Kasumi-1 (cell line): ENCODE measurements around the gene TMEM151B.
"Not testable (repeated sequence)": the region's sequence is repeated elsewhere in the genome, so short reads cannot be mapped to it uniquely, and the experiment has no call there.

Experiments used
- DNase-seq, 2 experiments: peaks; one replicate each; lab custom pipeline; 2025; lab: John Stamatoyannopoulos, UW

TMEM151B gene

DNA sequence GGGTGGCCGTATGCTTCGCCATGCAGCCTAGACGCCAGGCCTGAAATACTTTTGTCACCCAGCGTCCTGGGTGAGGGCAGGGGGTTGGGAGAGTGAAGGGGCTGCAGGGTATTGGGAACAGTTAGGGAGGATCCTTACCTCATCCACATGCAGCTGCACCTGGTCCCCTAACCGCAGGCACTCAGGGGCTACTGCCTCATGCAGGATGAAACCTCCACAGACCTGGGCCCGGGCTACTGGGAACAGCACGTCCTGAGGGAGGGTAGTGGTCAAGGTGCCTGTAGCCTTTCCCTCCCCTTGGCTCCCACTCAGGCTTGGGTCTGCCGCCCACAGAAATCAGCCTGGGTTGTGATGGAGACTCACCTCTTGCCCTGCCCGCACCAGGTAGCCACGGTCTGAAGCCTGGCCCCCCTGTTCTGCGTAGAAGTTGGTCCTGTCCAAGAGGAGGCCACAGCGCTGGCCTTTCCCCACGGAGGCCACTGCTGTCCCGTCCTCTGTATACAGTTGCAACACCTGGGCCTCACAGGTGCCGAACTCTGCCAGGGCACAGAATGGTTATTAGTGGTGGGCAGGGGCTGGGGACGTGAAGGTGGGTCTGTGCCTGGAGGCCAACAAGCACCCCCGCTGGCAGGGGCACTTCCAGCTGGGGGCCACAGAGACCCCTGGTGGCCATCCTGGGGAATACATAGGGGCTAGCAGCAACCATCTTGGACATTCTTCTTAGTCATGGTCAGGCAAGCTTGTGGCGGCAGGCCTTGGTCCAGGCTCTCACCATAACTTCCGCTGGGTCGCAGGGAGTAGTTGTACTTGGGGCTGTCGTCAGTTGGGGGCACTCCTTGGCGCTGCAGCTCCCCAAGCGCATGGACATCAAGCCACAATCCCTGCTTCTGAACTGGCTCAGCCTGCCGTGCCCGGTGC is 34.3 kb downstream of the TMEM151B start:
- DNase-seq, result peak; percentile 17 to 32

DNA sequence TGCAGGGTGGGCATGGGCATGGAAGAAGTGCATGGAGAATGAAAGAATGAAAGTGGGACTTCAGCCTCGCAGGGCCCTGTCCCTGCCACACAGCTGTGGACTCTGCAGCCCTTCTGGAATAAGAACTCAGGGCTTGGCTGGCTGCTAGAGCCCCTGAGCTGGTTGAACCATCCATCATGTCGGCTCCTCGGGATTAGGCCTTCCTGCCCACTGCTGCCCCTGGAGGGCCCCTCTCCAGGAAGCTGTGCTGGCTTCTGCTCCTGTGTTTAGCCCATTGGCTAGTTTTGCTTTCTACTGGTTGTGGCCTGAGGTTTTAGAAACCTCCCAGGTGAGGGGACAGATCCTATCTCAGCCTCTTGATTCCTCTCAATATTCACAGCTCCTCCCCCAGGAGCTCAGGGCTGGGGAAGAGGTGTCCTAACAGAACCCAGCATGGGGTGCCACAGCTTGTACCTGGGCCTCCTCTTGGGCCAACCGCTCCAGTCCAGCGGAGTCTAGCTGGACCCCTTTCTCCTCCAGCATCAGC is 35.0 kb downstream of the TMEM151B start:
- no peak for DNase-seq

- no peak for DNase-seq
Measured at GRCh38 chr6:44306710-44307109, 36.5 kb downstream of the TMEM151B start.

GRCh38 chr6:44307217-44307616 is 37.0 kb downstream of the TMEM151B start:
- no peak for DNase-seq

DNA sequence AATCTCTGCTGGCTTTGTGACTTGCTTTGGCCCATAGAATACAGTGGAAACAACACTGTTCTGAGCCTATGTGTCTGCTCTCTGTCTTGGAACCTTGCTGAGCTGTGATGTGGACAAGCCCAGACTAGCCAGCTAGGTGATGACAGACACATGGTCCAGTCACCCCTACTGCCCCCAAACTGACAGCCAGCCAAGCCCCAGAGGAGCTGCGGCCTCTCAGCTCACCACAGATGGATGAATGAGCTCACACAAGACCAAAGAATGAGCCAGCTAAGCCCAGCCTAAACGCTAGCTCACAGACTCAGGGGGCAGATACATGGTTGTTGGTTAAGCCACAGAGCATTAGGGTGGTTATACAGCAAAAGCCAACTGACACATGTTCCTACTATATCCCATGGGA is 38.8 kb downstream of the TMEM151B start:
- DNase-seq, result no peak

- DNase-seq, result no peak
Measured at GRCh38 chr6:44309631-44310030, 39.4 kb downstream of the TMEM151B start.

- no peak for DNase-seq
Measured at GRCh38 chr6:44310241-44310640, 40.0 kb downstream of the TMEM151B start.

DNA sequence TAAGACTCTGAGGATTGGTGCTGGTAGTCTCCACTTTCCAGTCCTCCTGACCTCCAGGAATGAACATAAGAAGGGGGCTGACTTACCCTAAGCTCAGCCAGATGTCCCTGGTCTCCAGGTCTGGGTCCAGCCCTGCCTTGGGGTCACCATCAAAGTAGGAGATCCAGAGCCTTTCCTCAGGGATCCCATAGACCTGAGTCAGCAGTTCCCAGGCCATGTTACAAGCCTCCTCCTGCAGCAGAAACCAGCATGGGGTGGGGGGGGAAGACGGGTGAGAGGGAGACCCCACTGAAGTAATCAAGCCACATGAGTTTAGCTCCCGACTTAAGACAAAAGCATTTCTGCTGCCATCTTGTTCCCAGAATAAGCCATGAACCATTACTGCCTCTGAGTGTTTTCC is 41.1 kb downstream of the TMEM151B start:
- DNase-seq, result no peak

DNA sequence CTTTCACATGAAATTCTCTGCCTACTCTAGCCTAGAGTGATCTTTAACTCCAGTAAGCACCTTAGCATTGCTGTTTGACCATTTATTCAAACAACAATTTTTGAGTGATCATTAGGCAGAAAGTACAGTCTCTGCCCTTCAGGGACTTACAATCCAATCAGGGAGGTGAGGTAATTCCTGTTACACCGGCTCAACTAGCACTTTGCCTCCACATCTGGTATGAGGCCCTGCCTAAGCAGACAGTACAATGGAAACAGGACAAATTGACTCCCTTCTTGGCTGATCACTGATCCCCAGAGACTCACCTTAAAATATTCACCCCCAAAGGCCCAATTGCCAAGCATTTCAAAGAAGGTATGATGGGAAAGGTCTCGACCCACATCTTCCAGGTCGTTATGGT is 41.5 kb downstream of the TMEM151B start:
- DNase-seq, result no peak

DNA sequence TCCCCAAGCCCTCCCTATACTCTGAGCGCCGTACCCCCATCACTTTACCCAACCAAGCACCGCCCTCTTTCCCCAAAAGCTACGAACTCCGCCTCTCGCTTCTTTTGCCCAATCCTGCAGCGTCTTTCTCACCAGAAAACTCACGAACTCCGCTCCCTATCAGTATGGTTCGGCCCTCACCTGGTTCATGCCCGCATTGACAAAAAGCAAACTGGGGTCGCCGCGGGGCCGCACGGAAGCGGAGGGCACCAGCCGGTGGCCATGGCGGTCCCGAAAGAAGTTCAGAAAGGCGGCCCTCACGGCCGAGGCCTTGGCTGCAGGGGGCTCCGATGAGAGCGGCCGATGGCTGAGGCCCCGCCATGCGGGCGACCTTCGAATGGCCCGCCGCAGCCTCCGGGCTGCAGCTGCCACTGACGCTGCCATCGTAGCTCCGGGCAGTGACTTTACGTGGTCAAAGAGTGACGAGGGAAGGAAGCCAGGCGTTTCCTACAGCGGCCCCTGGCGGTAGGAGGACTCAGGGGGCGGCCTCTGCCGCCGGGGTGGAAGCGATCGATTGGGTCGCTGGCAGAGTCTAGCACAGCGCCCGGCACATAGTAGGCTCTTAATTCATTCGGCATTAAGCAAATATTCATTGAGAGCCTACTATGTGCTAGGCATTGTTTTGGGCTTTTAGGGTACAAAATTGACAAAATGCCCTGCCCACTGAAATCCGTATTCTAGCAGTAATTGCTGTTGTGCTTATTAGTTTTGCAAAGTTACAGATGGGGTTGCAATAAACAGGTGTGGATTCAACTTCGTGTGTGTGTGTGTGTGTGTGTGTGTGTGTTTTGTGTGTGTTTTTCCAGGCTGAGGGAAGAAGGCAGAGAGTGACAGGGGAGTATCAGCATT is 42.9 kb downstream of the TMEM151B start, which contains the start of gene AARS2:
AARS2 (minus strand) TSS at position 447 of the 888 bp plus-strand sequence; CDS start at position 423, 24 bp downstream.
- DNase-seq, result peak; percentile 77 to 82

DNA sequence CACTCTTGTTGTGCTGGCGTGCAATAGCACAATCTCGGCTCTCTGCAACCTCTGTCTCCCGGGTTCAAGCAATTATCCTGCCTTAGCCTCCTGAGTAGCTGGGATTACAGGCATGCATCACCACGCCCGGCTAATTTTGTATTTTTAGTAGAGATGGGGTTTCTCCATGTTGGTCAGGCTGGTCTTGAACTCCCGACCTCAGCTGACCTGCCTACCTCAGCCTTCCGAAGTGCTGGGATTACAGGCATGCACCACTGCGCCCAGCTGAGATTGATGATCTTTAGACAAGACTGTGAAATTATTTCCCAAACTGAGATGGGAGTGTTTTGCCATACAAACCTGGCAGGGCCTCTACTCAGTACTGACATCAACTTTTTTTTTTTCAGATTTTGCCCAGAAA is 44.4 kb downstream of the TMEM151B start:
- DNase-seq, result not testable (repeated sequence)

DNA sequence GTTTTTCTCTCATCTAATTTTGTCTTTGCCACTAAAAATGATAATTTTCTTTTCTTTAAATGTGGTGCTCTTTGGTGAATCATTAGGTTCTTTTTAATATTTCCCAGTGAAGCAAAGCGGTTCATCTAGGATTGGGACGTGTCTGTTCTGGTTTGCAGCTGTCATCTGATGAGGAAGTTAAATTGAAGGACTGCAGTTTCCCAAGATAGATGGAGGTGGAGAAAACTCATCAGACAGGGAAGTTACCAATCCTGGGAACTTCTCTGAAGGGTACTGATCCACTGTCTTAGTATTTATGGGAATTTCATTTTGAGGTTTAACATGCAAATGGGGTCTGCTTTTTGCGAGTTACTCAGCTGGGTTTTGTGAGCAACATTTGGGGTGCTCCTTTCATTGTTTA is 45.3 kb downstream of the TMEM151B start:
- DNase-seq, result peak; percentile 7 to 16

DNA sequence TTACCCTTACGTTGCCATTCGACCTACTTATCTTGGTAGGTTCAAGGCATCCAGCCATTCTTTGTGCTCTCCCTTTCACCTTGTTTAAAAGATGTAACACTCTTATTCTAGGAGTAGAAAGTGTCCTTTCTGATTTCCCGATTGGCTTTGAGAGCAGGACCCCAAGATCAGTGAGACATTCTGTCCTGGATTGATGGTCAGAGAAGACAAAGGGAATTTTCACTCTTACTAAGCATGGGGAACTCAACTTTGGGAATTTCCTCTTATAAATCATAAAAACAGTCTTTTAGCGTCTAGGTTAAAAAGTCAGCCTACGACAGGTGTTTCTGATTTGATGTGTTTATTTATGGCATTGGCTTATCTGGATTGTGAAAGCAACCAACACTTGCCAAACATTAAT is 45.7 kb downstream of the TMEM151B start:
- no peak for DNase-seq

GRCh38 chr6:44316481-44316880 is 46.2 kb downstream of the TMEM151B start:
- no peak for DNase-seq

GRCh38 chr6:44317136-44317631 is 46.9 kb downstream of the TMEM151B start:
- DNase-seq, result not testable (repeated sequence)

DNA sequence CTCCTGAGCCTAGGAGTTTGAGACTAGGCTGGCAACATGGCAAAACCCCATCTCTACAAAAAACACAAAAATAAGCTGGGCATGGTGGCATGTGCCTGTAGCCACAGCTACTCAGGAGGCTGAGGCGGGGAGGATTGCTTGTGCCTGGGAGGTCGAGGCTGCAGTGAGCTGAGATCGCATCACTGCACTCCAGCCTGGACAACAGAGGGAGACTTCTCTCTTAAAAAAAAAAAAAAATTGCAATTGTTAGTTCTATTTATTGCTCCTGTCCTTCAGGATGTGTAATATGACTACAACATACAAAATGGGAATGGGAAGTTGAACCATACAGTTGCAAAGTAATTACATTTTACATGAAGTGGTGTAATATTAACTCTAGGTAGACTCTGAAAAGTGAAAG is 51.0 kb downstream of the TMEM151B start:
- DNase-seq, result no peak

GRCh38 chr6:44327096-44327495 is 56.8 kb downstream of the TMEM151B start:
- no peak for DNase-seq

GRCh38 chr6:44327760-44328159 is 57.5 kb downstream of the TMEM151B start:
- DNase-seq, result no peak

DNA sequence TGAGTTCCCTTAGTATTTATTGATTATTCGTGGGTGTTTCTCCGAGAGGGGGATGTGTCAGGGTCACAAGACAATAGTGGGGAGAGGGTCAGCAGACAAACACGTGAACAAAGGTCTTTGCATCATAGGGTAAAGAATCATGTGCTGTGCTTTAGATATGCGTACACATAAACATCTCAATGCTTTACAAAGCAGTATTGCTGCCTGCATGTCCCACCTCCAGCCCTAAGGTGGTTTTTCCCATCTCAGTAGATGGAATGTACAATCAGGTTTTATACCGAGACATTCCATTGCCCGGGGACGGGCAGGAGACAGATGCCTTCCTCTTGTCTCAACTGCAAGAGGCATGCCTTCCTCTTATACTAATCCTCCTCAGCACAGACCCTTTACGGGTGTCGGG is 58.0 kb downstream of the TMEM151B start:
- DNase-seq, result not testable (repeated sequence)

DNA sequence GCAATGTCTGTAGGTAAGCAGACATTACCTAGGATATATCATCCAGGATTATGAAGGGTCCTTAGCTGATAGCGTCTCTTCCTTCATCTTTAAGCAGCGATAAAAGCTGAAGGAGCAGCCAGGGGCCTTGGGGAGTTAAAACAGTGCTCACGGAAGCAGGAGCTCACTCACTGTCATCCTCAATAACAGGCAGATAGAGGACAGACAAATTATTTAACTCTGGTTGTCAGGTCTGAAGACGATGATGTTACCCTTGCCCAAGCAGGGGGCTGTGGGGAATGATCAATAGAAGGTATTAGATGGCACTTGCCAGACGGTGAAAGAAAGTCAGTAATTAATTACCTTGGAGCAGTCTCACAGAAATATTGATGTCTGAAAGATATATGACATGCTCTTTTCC is 59.6 kb downstream of the TMEM151B start:
- no peak for DNase-seq

- DNase-seq, result no peak
Measured at GRCh38 chr6:44332585-44332984, 62.3 kb downstream of the TMEM151B start.

GRCh38 chr6:44333273-44333919 is 63.1 kb downstream of the TMEM151B start:
- no peak for DNase-seq
